NK-92 (cell line): Measurements from ENCODE around the gene RPUSD1.
A peak's percentile ranks its signal among the peaks of the same experiment; 100 is the strongest.
"Not testable (repeated sequence)": the region's sequence is repeated elsewhere in the genome, so short reads cannot be mapped to it uniquely, and the experiment has no call there.

Source experiments
- DNase-seq: peaks from one replicate; lab custom pipeline; 2025; ENCODE audit not compliant: unreplicated experiment; lab: John Stamatoyannopoulos, UW

Gene RPUSD1

DNA sequence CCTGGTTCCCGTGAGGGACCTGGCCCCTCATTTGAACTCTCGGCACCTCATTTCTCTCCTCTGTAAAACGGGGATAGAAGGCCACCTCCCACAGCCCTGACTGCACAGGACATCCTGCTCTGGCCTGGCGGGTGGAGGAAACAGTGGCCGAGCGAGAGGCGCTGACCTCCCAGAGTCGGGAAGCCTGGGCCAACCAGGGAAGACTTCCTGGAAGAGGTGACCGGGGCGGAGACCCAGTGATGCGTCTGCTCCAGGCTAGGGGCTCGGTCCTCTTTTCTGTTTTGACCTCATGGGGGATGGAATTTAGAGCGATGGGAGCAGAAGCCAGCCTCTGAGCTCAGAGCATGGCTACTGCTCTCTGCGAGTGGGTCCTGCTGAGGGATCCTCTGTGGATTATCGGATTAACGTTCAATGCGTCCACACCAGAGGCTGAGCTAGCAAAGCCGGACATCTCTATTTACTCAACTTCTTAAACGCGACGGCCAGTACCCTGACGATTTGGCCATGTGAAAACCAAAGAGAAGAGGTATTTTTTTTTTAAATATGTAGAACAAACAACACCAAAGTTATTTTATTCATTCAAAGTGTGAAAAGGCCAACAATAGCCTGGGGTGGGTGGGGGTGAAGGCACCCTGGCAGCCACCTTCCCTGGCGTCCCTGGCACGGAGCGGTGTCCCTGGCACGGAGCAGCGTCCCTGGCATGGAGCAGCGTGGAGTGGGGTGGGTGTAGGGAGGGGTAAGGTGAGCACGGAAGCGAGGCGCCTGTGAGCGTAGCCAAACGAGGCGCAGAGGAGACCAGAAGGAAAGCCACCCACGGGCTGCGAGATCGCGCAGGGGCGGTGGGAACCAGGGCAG is 36.8 kb downstream of the RPUSD1 start:
- DNase-seq: no peak

DNA sequence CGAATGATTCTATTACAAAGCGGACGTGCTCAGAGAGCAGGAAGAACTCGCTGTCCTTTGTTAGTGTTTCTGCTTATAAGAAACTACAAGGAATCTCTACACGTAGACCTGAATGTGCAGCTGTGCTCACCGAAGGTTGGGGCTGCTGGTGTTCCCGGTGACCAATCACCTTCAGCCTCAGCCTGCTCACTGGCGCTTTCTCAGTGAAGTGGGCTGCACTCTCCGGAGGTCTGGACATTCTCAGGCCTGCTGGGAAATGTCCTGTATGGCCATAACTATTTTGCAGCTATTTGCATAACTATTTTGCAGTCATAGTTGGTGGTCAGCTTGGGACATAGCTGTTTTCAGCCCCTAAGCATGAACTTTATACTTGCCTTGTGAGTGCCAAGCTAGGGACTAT is 37.7 kb downstream of the RPUSD1 start:
- DNase-seq: no peak

DNA sequence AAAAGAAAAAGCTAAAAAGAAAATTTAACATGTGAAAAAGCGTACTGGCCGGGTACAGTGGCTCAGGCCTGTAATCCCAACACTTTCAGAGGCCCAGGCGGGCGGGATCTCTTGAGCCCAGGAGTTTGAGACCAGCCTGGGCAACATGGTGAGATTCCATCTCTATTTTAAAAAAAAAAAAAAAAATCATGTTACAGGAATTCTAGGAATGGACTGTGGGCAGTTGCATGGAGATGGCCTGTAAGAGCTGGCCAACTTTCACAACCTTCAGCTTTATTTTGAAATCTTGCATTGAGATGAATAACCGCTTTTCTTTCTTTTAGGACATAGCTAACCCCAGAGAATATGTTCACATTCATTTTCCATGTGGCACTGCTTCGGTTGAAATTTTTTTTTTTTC is 39.2 kb downstream of the RPUSD1 start:
- no peak for DNase-seq

DNA sequence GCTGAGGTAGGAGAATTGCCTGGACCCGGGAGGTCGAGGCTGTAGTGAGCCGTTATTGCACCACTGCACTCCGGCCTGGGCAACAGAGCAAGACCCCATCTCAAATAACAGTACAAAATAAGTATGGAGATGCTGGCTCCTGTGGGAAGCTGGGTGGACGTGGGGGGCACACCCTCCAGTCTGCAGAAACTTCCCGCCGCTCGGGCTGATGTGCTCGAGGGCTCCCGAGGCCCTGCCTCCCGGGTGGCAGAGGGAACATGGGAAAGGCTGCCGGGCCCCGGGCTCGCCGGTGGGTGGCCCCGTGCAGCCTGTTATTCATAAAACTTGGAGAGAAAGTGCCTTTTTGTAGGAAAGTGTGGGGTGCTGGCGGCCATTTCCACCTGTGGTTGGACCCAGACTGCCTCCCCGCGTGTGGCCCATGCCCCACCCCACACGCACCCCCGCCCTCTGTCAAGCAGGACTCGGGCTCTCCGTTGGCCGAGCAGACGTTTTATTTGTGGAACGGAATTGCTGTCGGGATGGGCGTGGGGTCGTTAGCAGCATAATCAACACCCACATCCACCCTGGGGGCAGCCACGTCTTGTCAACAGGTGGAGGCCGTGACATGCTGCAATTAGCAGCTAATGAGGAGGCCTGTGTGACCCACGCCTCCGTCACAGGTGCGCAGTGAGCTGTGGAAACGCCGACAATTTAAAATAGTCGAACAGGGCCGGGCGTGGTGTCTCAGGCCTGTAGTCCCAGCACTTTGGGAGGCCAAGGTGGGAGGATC is 40.0 kb downstream of the RPUSD1 start:
- no peak for DNase-seq

DNA sequence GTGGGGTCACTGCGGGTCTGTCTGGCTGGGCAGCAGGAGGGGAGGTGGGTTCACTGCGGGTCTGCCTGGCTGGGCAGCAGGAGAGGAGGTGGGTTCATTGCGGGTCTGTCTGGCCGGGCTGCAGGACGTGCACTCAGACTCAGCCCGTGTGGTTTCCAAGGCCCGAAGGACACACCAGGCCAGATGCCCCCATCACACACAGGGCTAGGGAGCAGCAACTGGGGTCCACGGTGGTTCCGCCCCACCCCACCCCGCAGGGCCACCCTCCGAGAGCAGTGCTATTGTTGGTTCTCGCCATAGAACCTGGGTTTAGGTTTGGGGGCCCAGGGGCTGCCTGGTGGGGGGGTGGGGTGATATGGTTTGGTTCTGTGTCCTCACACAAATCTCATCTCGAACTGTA is 41.5 kb downstream of the RPUSD1 start:
- DNase-seq: no peak

DNA sequence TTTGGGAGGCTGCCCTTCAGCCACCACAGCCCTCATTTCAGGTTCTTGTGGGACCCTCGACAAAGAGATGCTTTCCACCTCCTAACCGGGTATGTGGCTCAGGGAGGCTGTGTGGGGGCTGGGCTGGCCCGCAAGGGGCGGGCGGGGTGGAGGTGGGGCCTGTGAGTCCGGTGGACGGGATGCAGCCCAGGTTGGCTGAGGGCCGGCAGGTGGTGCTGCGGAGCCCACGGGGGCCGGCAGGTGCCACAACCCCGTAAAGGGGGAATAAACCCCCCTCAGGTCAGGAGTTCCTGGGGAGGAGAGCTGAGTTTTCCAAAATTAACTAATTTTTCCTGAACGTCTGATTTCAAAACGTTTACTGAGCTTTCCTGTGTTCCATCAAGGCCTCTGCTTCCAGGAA is 42.4 kb downstream of the RPUSD1 start:
- DNase-seq: no peak

DNA sequence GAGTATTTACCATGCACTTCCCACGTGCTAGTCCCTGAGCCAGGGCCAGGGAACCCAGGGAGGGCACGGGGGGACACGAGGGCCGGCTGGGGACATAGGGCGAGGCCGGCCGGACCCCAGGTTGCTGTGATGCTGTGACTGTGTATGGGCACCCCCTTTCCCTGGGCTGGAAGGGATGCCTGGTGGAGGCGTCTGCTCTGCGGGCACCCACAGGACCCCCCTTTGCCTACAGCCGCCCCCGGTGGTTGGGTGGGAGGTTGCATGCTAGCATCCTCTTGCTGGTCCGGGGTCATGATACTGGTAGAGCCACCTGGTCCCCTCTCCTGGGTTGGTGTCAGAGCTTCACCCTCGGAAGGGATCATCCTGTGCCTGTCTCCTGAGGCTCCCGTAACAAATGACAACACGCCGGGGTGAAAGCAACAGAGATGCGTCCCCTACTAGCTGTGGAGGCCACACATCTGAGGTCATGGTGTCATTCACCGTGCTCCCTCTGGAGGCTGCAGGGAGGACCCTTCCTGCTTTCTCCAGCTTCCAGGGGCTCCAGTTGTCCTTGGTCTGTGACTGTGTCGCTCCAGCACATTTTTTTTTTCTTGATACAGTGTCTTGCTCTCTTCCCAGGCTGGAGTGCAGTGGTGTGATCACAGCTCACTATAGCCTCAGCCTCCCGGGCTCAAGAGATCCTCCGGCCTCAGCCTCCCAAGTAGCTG is 44.2 kb downstream of the RPUSD1 start:
- no peak for DNase-seq

DNA sequence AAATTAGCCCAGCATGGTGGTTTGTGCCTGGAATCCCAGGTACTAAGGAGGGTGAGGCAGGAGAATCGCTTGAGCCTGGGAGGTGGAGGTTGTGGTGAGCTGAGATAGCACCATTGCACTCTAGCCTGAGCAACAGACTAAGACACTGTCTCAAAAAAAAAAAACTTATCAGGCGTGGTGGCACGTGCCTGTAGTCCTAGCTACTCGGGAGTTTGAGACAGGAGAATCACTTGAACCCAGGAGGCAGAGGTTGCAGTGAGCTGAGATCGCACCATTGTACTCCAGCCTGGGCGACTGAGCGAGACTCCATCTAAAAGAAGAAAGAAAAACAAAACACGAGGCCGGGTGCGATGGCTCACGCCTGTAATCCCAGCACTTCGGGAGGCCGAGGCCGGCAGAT is 45.3 kb downstream of the RPUSD1 start:
- not testable (repeated sequence) for DNase-seq

DNA sequence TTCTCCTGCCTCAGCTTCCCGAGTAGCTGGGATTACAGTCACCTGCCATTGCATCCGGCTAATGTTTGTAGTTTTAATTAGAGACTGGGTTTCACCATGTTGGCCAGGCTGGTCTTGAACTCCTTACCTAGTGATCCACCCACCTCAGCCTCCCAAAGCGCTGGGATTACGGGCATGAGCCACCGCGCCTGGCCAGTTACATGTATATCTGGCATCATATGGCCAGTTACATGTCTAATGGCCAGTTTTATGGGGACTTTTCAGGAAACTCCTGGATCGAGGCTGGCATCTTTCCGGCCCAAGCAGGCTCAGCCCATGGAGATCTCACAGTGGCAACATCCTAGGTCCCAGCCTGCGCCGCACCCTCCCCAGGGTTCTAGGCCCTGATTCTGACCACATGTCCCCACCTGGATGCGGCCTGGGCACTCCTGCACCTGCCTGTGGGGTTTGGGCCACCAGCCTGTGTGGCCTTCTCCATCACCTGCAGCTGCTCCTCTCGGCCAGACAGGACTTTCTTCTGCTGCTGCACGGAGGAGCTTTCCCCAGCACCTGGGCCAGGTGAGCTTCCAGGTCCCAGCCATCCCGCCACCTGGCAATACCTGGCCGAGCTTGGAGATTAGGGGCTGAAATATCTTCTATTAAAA is 46.1 kb downstream of the RPUSD1 start:
- no peak for DNase-seq

DNA sequence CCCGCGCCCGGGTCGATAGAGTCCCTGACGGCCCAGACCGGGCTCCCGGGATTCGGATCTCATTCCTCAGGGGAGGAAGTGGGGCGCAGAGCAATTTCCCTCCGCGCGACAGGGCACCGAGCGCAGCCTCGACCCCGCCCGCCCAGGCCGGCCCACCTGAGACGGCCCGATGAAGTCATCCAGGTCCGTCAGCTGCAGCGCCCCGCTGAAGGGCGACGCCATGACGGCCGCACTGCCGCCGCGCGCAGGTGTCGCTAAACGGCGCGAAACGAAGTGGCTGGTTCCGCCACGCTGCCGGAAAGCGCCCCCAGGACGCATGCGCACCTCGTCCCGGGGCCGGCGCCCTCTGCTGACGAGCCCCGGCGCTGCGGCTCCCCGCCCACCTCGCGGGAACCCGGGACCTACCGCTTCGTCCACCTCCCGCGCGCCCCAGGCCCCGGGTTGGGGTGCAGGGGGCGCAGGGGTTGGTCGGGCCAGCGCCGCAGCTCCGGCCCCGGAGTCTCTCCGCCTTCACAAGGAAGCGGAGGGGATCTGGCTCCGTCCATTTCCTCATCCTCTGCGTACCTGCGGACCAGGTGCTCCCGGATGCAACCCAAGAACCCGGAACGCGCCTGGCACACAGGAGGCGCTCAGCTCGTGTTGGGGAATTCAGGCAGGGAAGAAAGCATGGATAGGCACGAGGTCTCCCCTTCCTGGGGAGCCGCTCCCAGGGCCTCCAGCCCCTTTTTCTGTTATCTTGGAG is 47.2 kb downstream of the RPUSD1 start, which contains the start of gene CIAO3:
Gene CIAO3, minus strand, starts transcription at position 234 of the 742 bp plus-strand sequence. Its CDS starts 12 bp downstream, at position 222.
- peak; percentile 53 for DNase-seq

DNA sequence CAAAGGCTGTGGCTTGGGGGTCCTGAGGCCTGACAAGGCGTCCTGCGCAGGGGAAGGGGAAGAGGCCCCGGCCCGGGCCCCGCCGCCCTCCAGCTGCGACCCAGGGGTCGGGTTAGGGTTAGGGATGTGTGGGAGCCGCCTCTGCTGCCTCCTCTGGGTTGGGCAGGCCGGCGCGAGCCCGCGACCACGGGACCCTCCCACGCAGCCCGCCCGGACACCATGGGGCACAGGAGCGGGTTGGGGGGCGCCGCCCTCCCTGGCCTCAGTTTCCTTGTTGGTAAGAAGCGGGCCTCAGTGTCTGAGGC is 47.8 kb downstream of the RPUSD1 start:
- DNase-seq: no peak

DNA sequence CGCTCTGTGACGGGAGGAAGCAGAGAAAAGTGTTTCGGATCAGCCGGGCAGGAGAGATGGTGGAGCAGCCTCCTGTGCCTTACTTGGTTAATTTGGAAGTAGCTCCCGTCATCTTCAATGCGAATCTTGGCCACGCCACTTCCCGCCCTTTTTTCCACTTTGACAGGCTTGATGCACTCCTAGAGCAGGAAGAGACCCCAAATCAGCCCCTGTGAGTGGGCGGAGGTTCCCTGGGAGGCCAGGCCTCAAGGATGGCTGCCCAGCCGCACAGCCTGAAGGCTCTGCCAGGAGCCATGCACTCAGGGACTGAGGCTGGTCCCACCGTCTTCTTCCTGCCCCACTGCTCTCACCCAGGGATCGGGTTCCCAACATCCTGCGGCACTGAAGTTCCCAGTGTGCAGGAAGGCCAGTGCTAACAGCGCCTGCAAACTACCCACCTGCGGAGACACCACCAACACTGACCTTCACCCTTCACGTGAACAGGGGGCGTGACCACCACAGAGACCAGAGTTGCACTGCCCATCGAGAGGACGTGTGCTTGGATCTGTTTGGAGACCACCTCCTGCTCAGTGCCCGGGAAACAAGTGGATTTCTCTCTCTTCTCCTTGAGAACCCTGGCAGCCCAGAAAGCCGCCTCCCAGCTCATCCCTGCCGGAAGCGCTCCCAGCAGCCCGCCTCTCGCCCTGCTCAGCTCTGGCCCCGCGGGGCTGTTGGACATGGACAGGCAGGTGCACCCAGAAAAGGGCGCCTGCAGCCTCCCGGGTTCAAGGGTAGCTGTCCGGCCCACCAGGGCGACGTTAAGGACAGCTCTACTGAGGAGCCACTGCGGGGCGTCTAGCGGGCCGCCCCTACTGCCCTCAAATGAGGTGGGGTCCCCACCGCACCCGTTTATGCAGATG is 48.4 kb downstream of the RPUSD1 start:
- no peak for DNase-seq

DNA sequence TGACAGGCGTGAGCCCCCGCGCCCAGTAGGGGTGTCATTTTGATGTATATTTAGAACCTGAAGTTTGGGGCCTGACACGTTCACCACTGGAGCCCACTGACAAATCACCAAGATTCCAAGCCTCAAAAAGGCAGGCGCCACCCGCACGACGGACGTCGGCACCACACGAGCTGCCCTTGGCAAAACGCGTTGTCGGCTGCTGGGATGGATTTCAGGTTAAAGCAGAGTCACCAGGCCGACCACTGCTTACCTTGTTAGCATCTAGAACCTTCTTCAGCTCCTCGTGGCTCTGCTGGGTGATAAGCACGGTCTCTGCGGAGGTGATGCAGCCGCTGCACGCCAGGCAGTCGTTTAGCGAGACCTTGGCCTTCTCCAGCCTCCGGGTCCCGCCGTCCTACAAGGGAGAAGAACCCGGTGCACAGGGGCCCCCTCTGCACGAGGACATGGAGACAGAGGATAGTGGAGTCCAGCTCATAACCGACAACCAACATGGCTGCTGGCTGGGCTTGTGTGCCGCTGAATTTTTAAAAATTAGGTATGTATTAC is 51.2 kb downstream of the RPUSD1 start:
- DNase-seq: no peak

DNA sequence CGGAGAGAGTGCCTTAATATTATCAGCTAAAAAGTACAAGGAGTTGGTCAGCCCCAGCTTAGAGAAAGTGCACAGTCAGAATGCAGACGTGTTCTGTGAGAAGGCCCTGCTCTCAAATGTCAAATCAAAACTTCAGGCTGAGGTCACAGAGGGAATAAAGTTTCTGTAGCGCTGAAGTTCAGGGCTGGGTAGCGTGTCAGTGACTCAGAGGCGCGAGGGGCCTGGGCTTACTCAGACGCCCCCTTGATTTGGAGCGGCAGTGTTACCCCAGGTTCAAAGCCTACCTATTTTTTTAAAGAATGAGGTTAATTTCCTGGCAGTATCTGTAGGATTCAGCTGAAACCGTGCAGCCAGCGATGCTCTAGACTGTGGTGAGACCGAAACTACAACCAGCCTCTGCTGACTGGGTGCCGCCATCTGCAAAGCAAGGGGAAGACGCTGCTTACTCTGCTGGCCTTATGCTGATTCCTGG is 52.2 kb downstream of the RPUSD1 start:
- DNase-seq: no peak

DNA sequence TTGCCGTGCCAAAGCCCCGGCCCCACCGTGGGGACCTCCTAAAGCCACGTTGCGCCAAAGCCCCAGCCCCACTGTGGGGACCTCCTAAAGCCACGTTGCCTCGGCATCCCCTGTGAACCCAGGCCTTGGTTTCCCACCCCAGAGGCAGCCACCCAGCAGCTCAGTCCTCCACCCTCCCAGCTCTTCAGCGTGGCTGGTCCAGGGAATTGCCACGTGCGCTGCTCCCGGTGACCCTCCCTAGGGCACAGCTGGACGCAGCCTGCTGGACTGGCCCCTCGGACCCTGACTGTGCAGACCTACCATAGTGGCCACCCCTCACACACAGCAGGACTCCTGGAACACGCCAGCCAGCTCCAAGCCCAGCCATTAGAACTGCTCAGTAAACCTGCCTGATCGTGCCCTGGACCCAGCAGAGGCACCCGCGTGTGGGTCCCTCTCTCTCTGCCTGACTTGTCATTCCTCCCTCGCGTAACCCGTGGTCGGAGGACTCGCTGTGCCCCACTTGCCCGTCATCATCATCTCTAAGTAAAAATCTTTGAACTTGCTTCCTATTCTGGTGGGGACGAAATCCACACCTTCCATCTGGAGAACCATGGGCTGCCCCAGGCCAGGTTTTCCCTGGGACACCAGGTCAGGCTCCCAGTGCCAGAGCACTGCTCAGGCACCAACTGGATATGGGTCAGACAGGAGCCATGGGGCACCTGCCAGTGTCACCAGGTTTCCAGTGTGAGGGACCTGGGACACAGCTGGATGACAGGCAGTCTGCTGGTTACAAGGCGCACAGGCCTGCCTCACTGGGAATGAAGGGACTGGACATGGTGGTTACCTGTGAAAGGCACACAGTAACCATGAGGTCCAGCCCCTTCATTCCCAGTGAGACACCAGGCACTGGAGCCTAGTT is 53.0 kb downstream of the RPUSD1 start:
- DNase-seq: no peak
